Testis (tissue), 2 donors: ENCODE measurements around the gene ELK3.

ENCODE experiments used
- CTCF ChIP-seq, 3 experiments: fragments of 450-650 bp in 2 of 3; fragments of 200-600 bp in 1 of 3; sonication (generic) in 1 of 3; IDR thresholded peaks; one replicate each; pipeline ENCODE4 v1.5.1; 2016 to 2019; ENCODE audit warnings: antibody characterized with exemption in 3 of 3, mild to moderate bottlenecking in 2 of 3, moderate library complexity in 1 of 3
- POLR2A ChIP-seq: fragments of 450-650 bp; IDR thresholded peaks from one replicate; pipeline ENCODE4 v1.6.1; 2017; ENCODE audit warnings: antibody characterized with exemption, mild to moderate bottlenecking, moderate library complexity

GRCh38 chr12:96224219-96224615 is 30.0 kb downstream of the ELK3 start:
- TF ChIP-seq CTCF (IDR thresholded peaks at IDR 0.05) = no peak
- TF ChIP-seq POLR2A = no peak
